H9 (cell line): Measurements from ENCODE around the gene GM2A. TPM values are rescaled to one million over a fixed set of nuclear protein-coding genes. Genes with fewer than 3 reads are reported as not detected.

Source experiments
- DNase-seq: peaks from one replicate; pipeline ENCODE4 v3.0.0-alpha.2; 2017
- H2AFZ ChIP-seq: one replicate; pipeline ENCODE4 v1.6.1; 2013; ENCODE audit warnings: mild to moderate bottlenecking, low read length, control low read depth, moderate library complexity
- H2AK5ac ChIP-seq: 2 replicates; pipeline ENCODE4 v1.6.1; 2013; ENCODE audit warnings: low read length, control low read depth, mixed read lengths; ENCODE audit not compliant: insufficient read length
- H2BK120ac ChIP-seq: one replicate; pipeline ENCODE4 v1.6.1; 2013; ENCODE audit warnings: low read depth, mild to moderate bottlenecking, low read length, control low read depth, inconsistent platforms; ENCODE audit not compliant: poor library complexity, severe bottlenecking
- H2BK12ac ChIP-seq: 2 replicates; pipeline ENCODE4 v1.6.1; 2013; ENCODE audit warnings: low read length, control low read depth, mixed read lengths, low read depth; ENCODE audit not compliant: insufficient read length
- H2BK15ac ChIP-seq: 2 replicates; pipeline ENCODE4 v1.6.1; 2013; ENCODE audit warnings: low read depth, low read length, control low read depth
- H2BK20ac ChIP-seq: one replicate; pipeline ENCODE4 v1.6.1; 2013; ENCODE audit warnings: low read depth, mild to moderate bottlenecking, low read length, control low read depth, inconsistent platforms; ENCODE audit not compliant: poor library complexity, severe bottlenecking
- H2BK5ac ChIP-seq: 2 replicates; pipeline ENCODE4 v1.6.1; 2013; ENCODE audit warnings: low read length, control low read depth, mixed read lengths; ENCODE audit not compliant: insufficient read length
- H3K14ac ChIP-seq: 2 replicates; pipeline ENCODE4 v1.6.1; 2013; ENCODE audit warnings: low read length, control low read depth; ENCODE audit not compliant: insufficient read depth
- H3K18ac ChIP-seq: 2 replicates; pipeline ENCODE4 v1.6.1; 2013; ENCODE audit warnings: low read depth, mild to moderate bottlenecking, mixed read lengths, low read length, control low read depth; ENCODE audit not compliant: insufficient read length
- H3K23ac ChIP-seq: 2 replicates; pipeline ENCODE4 v1.6.1; 2013; ENCODE audit warnings: low read length, control low read depth, mixed read lengths, low read depth; ENCODE audit not compliant: insufficient read length
- H3K23me2 ChIP-seq: 2 replicates; pipeline ENCODE4 v1.6.1; 2013; ENCODE audit warnings: low read depth, mild to moderate bottlenecking, mixed read lengths, low read length, control low read depth; ENCODE audit not compliant: insufficient read length, poor library complexity, severe bottlenecking
- H3K27ac ChIP-seq: 2 replicates; pipeline ENCODE4 v1.5.1; 2013; ENCODE audit warnings: low read length, control low read depth, mixed read lengths, low read depth; ENCODE audit not compliant: insufficient read length
- H3K27me3 ChIP-seq: 2 replicates; pipeline ENCODE4 v1.6.1; 2013; ENCODE audit warnings: low read length, control low read depth, inconsistent platforms; ENCODE audit not compliant: insufficient read depth
- H3K4ac ChIP-seq: 2 replicates; pipeline ENCODE4 v1.6.1; 2013; ENCODE audit warnings: low read depth, mild to moderate bottlenecking, control low read depth, inconsistent platforms, low read length, moderate library complexity
- H3K4me1 ChIP-seq: 2 replicates; pipeline ENCODE4 v1.6.1; 2013; ENCODE audit warnings: low read length, control low read depth, inconsistent platforms; ENCODE audit not compliant: insufficient read depth
- H3K4me2 ChIP-seq: 2 replicates; pipeline ENCODE4 v1.6.1; 2013; ENCODE audit warnings: low read length, control low read depth, mixed read lengths; ENCODE audit not compliant: insufficient read length, insufficient read depth
- H3K56ac ChIP-seq: 2 replicates; pipeline ENCODE4 v1.6.1; 2013; ENCODE audit warnings: low read depth, mild to moderate bottlenecking, mixed read lengths, low read length, control low read depth; ENCODE audit not compliant: insufficient read length
- H3K79me1 ChIP-seq: 2 replicates; pipeline ENCODE4 v1.6.1; 2013; ENCODE audit warnings: low read depth, mild to moderate bottlenecking, moderate library complexity, low read length, control low read depth, inconsistent platforms; ENCODE audit not compliant: insufficient read depth, poor library complexity, severe bottlenecking
- H3K79me2 ChIP-seq: 2 replicates; pipeline ENCODE4 v1.6.1; 2013; ENCODE audit warnings: low read length, control low read depth, inconsistent platforms; ENCODE audit not compliant: insufficient read depth
- H3K9ac ChIP-seq: 2 replicates; pipeline ENCODE4 v1.6.1; 2013; ENCODE audit warnings: low read length, control low read depth, mixed read lengths; ENCODE audit not compliant: insufficient read length; ENCODE audit errors: extremely low read depth
- H3K9me3 ChIP-seq: one replicate; pipeline ENCODE4 v1.6.1; 2013; ENCODE audit warnings: low read depth, low read length, inconsistent platforms; ENCODE audit not compliant: control insufficient read depth
- H3T11ph ChIP-seq: one replicate; pipeline ENCODE4 v1.6.1; 2013; ENCODE audit warnings: mild to moderate bottlenecking, low read length, control low read depth, inconsistent platforms
- H4K20me1 ChIP-seq: one replicate; pipeline ENCODE4 v1.6.1; 2013; ENCODE audit not compliant: control insufficient read depth, insufficient read length, insufficient read depth
- H4K5ac ChIP-seq: 2 replicates; pipeline ENCODE4 v1.6.1; 2013; ENCODE audit warnings: low read depth, mild to moderate bottlenecking, mixed read lengths, low read length, control low read depth; ENCODE audit not compliant: insufficient read length
- H4K8ac ChIP-seq: replicated peaks from 2 replicates; pipeline ENCODE4 v1.6.1; 2013; ENCODE audit warnings: low read length, control low read depth, mixed read lengths, low read depth; ENCODE audit not compliant: insufficient read length
- H4K91ac ChIP-seq: 2 replicates; pipeline ENCODE4 v1.6.1; 2013; ENCODE audit warnings: low read depth, mild to moderate bottlenecking, moderate library complexity, mixed read lengths, low read length, control low read depth; ENCODE audit not compliant: insufficient read length
- H3K27ac Mint-ChIP-seq, 3 experiments: 2 replicates in 2 of 3; 3 replicates in 1 of 3; pipeline ENCODE4 v1.8.0; 2020 to 2021; ENCODE audit warnings: mixed read lengths in 3 of 3, mild to moderate bottlenecking in 1 of 3, moderate library complexity in 1 of 3
- H3K27me3 Mint-ChIP-seq: 2 replicates; pipeline ENCODE4 v1.8.0; 2021; ENCODE audit warnings: low read depth, mild to moderate bottlenecking, moderate library complexity, mixed read lengths
- H3K36me3 Mint-ChIP-seq, 3 experiments: 2 replicates in 2 of 3; 3 replicates in 1 of 3; pipeline ENCODE4 v1.8.0; 2020 to 2021; ENCODE audit warnings: low read depth in 3 of 3, mixed read lengths in 3 of 3; ENCODE audit not compliant: insufficient read depth in 1 of 3
- H3K4me1 Mint-ChIP-seq, 2 experiments: 2 replicates each; pipeline ENCODE4 v1.8.0; 2020; ENCODE audit warnings: mixed read lengths in 2 of 2
- H3K4me3 Mint-ChIP-seq, 2 experiments: 2 replicates in 1 of 2; 3 replicates in 1 of 2; pipeline ENCODE4 v1.8.0; 2020 to 2021; ENCODE audit warnings: mild to moderate bottlenecking in 2 of 2, mixed read lengths in 2 of 2, moderate library complexity in 1 of 2
- H3K9me3 Mint-ChIP-seq, 2 experiments: 2 replicates in 1 of 2; 3 replicates in 1 of 2; pipeline ENCODE4 v1.8.0; 2020; ENCODE audit warnings: mild to moderate bottlenecking in 2 of 2, mixed read lengths in 2 of 2, moderate library complexity in 1 of 2
- whole genome bisulfite sequencing: extraction: QIAGEN DNeasy Blood & Tissue Kit; methylation state at CpG from one replicate; pipeline ENCODE4 v1.1.7; 2013; ENCODE audit warnings: missing lambda C conversion rate, low lambda C conversion rate, mixed read lengths; ENCODE audit not compliant: insufficient read length; ENCODE audit errors: extremely low coverage; 5-methylcytosine and 5-hydroxymethylcytosine counted together
- total RNA-seq: library from RNA; stranded (reverse); gene quantifications from 2 replicates; pipeline ENCODE4 v1.2.1, GENCODE V29; 2021
- TF ChIP-seq, protein P1 (sequence below): fragments of 200-600 bp; sonication (generic); conservative IDR thresholded peaks from 3 replicates; pipeline ENCODE4 v1.8.0; 2021; ENCODE audit warnings: antibody characterized with exemption, mild to moderate bottlenecking

GM2A gene
- total RNA-seq, 1 experiment from 2014 or later, result 27.8 TPM

DNA sequence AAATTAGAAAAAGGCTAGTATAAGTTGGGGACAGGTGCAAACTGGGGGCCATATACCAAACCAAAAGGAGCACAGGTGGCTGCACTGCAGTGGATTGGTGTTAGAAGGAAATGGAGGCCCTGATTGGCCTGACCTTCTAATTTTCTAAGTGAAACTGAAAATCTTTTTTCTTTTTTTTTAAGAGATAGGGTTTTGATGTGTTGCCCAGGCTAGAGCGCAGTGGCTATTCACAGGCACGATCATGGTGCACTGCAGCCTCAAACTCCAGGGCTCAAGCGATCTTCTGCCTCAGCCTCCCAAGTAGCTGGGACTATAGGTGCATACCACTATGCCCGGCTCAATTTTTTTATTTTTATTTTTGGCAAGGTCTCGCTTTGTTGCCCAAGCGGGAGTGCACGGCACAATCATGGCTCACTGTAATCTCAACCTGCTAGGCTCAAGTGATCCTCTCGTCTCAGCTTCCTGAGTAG lies 19.3 kb upstream of the GM2A start:
- Histone ChIP-seq H3K9ac (no peak overlapping the region), H3K27ac (no peak overlapping the region), H3K9me3 (no peaks in the 10 kb centered on the region), H4K91ac (no peak overlapping the region), H3K4me2 (no peak overlapping the region), H3K18ac (no peak overlapping the region), H3K56ac (no peak overlapping the region), H3K27me3 (no peaks in the 10 kb centered on the region), H3K14ac (no peak overlapping the region), H3T11ph (no peak overlapping the region), H3K4me1 (no peaks in the 10 kb centered on the region; the same call in 1 of the 2 replicates), H2BK20ac (no peak overlapping the region), H3K23me2 (no peaks in the 10 kb centered on the region), H2AK5ac (no peak overlapping the region), H2BK120ac (no peak overlapping the region), H2BK15ac (no peak overlapping the region), H2AFZ (no peak overlapping the region), H4K5ac (no peak overlapping the region), H4K8ac (no peak overlapping the region), H3K79me2 (no peaks in the 10 kb centered on the region), H2BK5ac (no peak overlapping the region), H3K23ac (no peak overlapping the region), H3K4ac (no peak overlapping the region), H2BK12ac (no peak overlapping the region), H3K79me1 (no peaks in the 10 kb centered on the region), H4K20me1 (no peaks in the 10 kb centered on the region)
- TF ChIP-seq, protein P1, sequence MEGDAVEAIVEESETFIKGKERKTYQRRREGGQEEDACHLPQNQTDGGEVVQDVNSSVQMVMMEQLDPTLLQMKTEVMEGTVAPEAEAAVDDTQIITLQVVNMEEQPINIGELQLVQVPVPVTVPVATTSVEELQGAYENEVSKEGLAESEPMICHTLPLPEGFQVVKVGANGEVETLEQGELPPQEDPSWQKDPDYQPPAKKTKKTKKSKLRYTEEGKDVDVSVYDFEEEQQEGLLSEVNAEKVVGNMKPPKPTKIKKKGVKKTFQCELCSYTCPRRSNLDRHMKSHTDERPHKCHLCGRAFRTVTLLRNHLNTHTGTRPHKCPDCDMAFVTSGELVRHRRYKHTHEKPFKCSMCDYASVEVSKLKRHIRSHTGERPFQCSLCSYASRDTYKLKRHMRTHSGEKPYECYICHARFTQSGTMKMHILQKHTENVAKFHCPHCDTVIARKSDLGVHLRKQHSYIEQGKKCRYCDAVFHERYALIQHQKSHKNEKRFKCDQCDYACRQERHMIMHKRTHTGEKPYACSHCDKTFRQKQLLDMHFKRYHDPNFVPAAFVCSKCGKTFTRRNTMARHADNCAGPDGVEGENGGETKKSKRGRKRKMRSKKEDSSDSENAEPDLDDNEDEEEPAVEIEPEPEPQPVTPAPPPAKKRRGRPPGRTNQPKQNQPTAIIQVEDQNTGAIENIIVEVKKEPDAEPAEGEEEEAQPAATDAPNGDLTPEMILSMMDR, result no peak
- peaks cover 5% of the 10 kb centered on the region; the same call in 1 of the 2 replicates for H3K27me3 Mint-ChIP-seq
- H3K36me3 Mint-ChIP-seq, result no peaks in the 10 kb centered on the region
- DNase-seq, result no peak
- peaks cover 6 to 12% of the 10 kb centered on the region in 2 experiments for H3K4me1 Mint-ChIP-seq
- no peak overlapping the region for H3K4me3 Mint-ChIP-seq
- H3K9me3 Mint-ChIP-seq, result no peaks in the 10 kb centered on the region
- no peak overlapping the region for H3K27ac Mint-ChIP-seq
- no CpG with 5 or more reads among the region's 8 CpGs for WGBS
